Thymus (tissue), 14 donors: ENCODE results near the gene TAS1R2. TPM values are rescaled to one million over a fixed set of nuclear protein-coding genes. Genes with fewer than 3 reads are reported as not detected.

Source experiments
- DNase-seq, 9 donors: peaks; one replicate each; pipeline ENCODE4 v3.0.0-alpha.2; 2013; ENCODE audit warnings: low spot score in 9 of 9, low read depth in 6 of 9, missing footprints in 1 of 9
- H3K27ac ChIP-seq, 2 donors: one replicate each; pipeline ENCODE4 v1.5.1; 2013; ENCODE audit warnings: control low read depth in 1 of 2, low read depth in 1 of 2, low read length in 1 of 2, mild to moderate bottlenecking in 1 of 2, moderate library complexity in 1 of 2
- H3K27me3 ChIP-seq, 2 donors: one replicate each; pipeline ENCODE4 v1.5.1; 2013; ENCODE audit warnings: low read length in 1 of 2; ENCODE audit not compliant: control insufficient read depth in 2 of 2, insufficient read depth in 1 of 2
- H3K36me3 ChIP-seq, 2 donors: one replicate each; pipeline ENCODE4 v1.5.1; 2013; ENCODE audit warnings: low read length in 1 of 2, mild to moderate bottlenecking in 1 of 2, moderate library complexity in 1 of 2; ENCODE audit not compliant: control insufficient read depth in 2 of 2, insufficient read depth in 2 of 2
- H3K4me1 ChIP-seq, 2 donors: one replicate each; pipeline ENCODE4 v1.5.1; 2013; ENCODE audit warnings: low read length in 2 of 2; ENCODE audit not compliant: control insufficient read depth in 2 of 2, insufficient read depth in 2 of 2
- H3K4me3 ChIP-seq, 2 donors: one replicate each; pipeline ENCODE4 v1.5.1; 2013; ENCODE audit warnings: low read length in 2 of 2, control low read depth in 1 of 2, mild to moderate bottlenecking in 1 of 2
- H3K9me3 ChIP-seq, 2 donors: one replicate each; pipeline ENCODE4 v1.5.1; 2013; ENCODE audit warnings: low read length in 1 of 2, mild to moderate bottlenecking in 1 of 2; ENCODE audit not compliant: control insufficient read depth in 2 of 2, insufficient read depth in 1 of 2
- WGBS: extraction: QIAGEN DNeasy Blood & Tissue Kit; methylation state at CpG from one replicate; pipeline ENCODE4 v1.1.7; 2013; 5-methylcytosine and 5-hydroxymethylcytosine counted together
- long read RNA-seq, 10 donors: transcript quantifications; one replicate each; lab custom pipeline, GENCODE V29; 2026
- polyA plus RNA-seq: library from polyadenylated mRNA; stranded (reverse); fragments of 200-250 nt; gene quantifications from one replicate; pipeline ENCODE4 v1.2.3, GENCODE V29; 2013
- total RNA-seq: library from RNA; stranded (reverse); fragments of 120-200 nt; gene quantifications from one replicate; pipeline ENCODE4 v1.2.4, GENCODE V29; 2013
- donor health status: healthy.

Gene TAS1R2
- total RNA-seq (not detected), polyA plus RNA-seq (0.02 TPM)
- long read RNA-seq, donor 1 = 0 reads
- long read RNA-seq, donor 2 = 0 reads
- long read RNA-seq, donor 3 = 0 reads
- long read RNA-seq, donor 4 = 0 reads
- long read RNA-seq, donor 5 = 0 reads
- long read RNA-seq, donor 6 = 0 reads
- long read RNA-seq, donor 7 = 0 reads
- long read RNA-seq, donor 8 = 0 reads
- long read RNA-seq, donor 9 = 0 reads
- long read RNA-seq, donor 10 = 0 reads

GRCh38 chr1:18859560-18859959 lies at the start of gene TAS1R2:
TAS1R2 (minus strand) TSS chr1:18859660; CDS start chr1:18859660, 0 bp downstream.
- no peak for DNase-seq
- H3K4me3 ChIP-seq = no peak within 1 kb of the TSS
- no peaks in the 10 kb centered on the region for H3K36me3 ChIP-seq
- 79% methylated on average over 4 of the region's 4 CpGs for WGBS
- H3K9me3 ChIP-seq = no peaks in the 10 kb centered on the region
- no peaks in the 10 kb centered on the region for H3K27me3 ChIP-seq
- H3K4me1 ChIP-seq = no peaks in the 10 kb centered on the region
- no peak within 1 kb of the TSS for H3K27ac ChIP-seq

GRCh38 chr1:18907917-18908845 lies 48.7 kb upstream of the TAS1R2 start:
- no peak overlapping the region for H3K4me3 ChIP-seq
- H3K27ac ChIP-seq = peak overlapping the region in 1 of 2 donors; percentile 30
- 30% methylated on average over 22 of the region's 22 CpGs for WGBS
- H3K9me3 ChIP-seq = no peaks in the 10 kb centered on the region
- no peaks in the 10 kb centered on the region for H3K27me3 ChIP-seq
- peaks cover 9 to 26% of the 10 kb centered on the region in 2 donors for H3K4me1 ChIP-seq
- peaks cover 25 to 35% of the 10 kb centered on the region in 2 donors for H3K36me3 ChIP-seq
- no peak for DNase-seq

- H3K9me3 ChIP-seq = no peaks in the 10 kb centered on the region
- H3K27ac ChIP-seq = peak overlapping the region in 1 of 2 donors; percentile 30
- peaks cover 12 to 30% of the 10 kb centered on the region in 2 donors for H3K4me1 ChIP-seq
- no peaks in the 10 kb centered on the region for H3K27me3 ChIP-seq
- peak in 8 of 9 donors; percentile 48 to 78 (median 63) for DNase-seq
- no peak overlapping the region for H3K4me3 ChIP-seq
- 64% methylated on average over 16 of the region's 16 CpGs for WGBS
- peaks cover 25 to 35% of the 10 kb centered on the region in 2 donors for H3K36me3 ChIP-seq
Observed at GRCh38 chr1:18907021-18907916, 47.8 kb upstream of the TAS1R2 start.

- peak overlapping the region; percentile 71 to 76 for H3K27ac ChIP-seq
- 55% methylated on average over 8 of the region's 8 CpGs for WGBS
- peaks cover 20 to 53% of the 10 kb centered on the region in 2 donors for H3K4me1 ChIP-seq
- peaks cover 0 to 6% of the 10 kb centered on the region in 2 donors for H3K27me3 ChIP-seq
- peak overlapping the region; percentile 71 to 84 for H3K4me3 ChIP-seq
- no peak for DNase-seq
- H3K9me3 ChIP-seq = no peaks in the 10 kb centered on the region
- H3K36me3 ChIP-seq = peaks cover 0 to 3% of the 10 kb centered on the region in 2 donors
Observed at GRCh38 chr1:18903291-18903756, 43.9 kb upstream of the TAS1R2 start.

GRCh38 chr1:18902523-18903290 lies 43.2 kb upstream of the TAS1R2 start, which contains the start of gene ALDH4A1:
ALDH4A1 (minus strand) TSS chr1:18902555; CDS start chr1:18902523, 32 bp downstream.
- peak; percentile 82 to 98 (median 93) for DNase-seq
- H3K27ac ChIP-seq = peak within 1 kb of the TSS; percentile 71 to 76
- under 1% methylated on average over 55 of the region's 55 CpGs for WGBS
- H3K36me3 ChIP-seq = no peaks in the 10 kb centered on the region
- H3K9me3 ChIP-seq = no peaks in the 10 kb centered on the region
- H3K4me3 ChIP-seq = peak within 1 kb of the TSS; percentile 71 to 84
- H3K4me1 ChIP-seq = peaks cover 14 to 47% of the 10 kb centered on the region in 2 donors
- peaks cover 0 to 6% of the 10 kb centered on the region in 2 donors for H3K27me3 ChIP-seq

- H3K36me3 ChIP-seq = peaks cover 0 to 3% of the 10 kb centered on the region in 2 donors
- H3K4me3 ChIP-seq = peak overlapping the region; percentile 71 to 84
- DNase-seq = peak in 1 of 9 donors; percentile 44
- H3K4me1 ChIP-seq = peaks cover 12 to 40% of the 10 kb centered on the region in 2 donors
- peaks cover 0 to 6% of the 10 kb centered on the region in 2 donors for H3K27me3 ChIP-seq
- no peaks in the 10 kb centered on the region for H3K9me3 ChIP-seq
- peak overlapping the region in 1 of 2 donors; percentile 67 for H3K27ac ChIP-seq
- WGBS = under 1% methylated on average over 44 of the region's 44 CpGs
Observed at GRCh38 chr1:18901952-18902522, 42.6 kb upstream of the TAS1R2 start.

GRCh38 chr1:18901147-18901951 lies 41.9 kb upstream of the TAS1R2 start:
- DNase-seq = no peak
- Histone ChIP-seq H3K4me3 (peak overlapping the region; percentile 71 to 84), H3K27ac (no peak overlapping the region), H3K4me1 (peaks cover 12 to 39% of the 10 kb centered on the region in 2 donors), H3K36me3 (peaks cover 0 to 3% of the 10 kb centered on the region in 2 donors), H3K9me3 (no peaks in the 10 kb centered on the region), H3K27me3 (peaks cover 0 to 6% of the 10 kb centered on the region in 2 donors)
- 70% methylated on average over 9 of the region's 9 CpGs for WGBS
